ENCODE measurements around the gene DIDO1. TPM values are rescaled to one million over a fixed set of nuclear protein-coding genes. Genes with fewer than 3 reads are reported as not detected.

DIDO1 gene
- total and polyA plus RNA-seq, 2 of the 4 experiments (the other 2 are of a cell fraction): 21.8 to 28.1 TPM

- H4K5ac ChIP-seq (ENCODE audit: low read depth, low read length): no peak overlapping the region
- H3K56ac ChIP-seq (ENCODE audit: extremely low read depth, insufficient read depth, low read length): no peak overlapping the region
- no peak overlapping the region for H3K14ac ChIP-seq (replicated peaks; ENCODE audit: low read depth, low read length)
- no peaks in the 10 kb centered on the region for H3K9me3 ChIP-seq (ENCODE audit: control insufficient read depth, insufficient read depth, low read length)
- H3K27me3 ChIP-seq (ENCODE audit: control insufficient read depth, insufficient read depth, low read length): no peaks in the 10 kb centered on the region; the same call in 1 of the 2 replicates
- CTCF ChIA-PET: no interaction called here
- no peaks in the 10 kb centered on the region for H3K79me1 ChIP-seq (ENCODE audit: low read depth in 1 of 2, low read length in 2 of 2)
- in situ Hi-C loops (cut with MboI; ENCODE audit: low sequenced_read_pairs): no loop called here
- H2AK9ac ChIP-seq (replicated peaks; ENCODE audit: low read depth, low read length, poor library complexity): no peak overlapping the region
- no peak overlapping the region for H2BK15ac ChIP-seq (ENCODE audit: low read depth, low read length)
- no peak overlapping the region for H3K4me3 ChIP-seq (ENCODE audit: insufficient read depth, low read depth, low read length)
- H3K9me1 ChIP-seq (ENCODE audit: insufficient read depth, low read length): no peaks in the 10 kb centered on the region; the same call in 1 of the 2 replicates
- TF ChIP-seq BHLHE40 (IDR thresholded peaks at IDR 0.05; ENCODE audit: low read depth, low read length) (peak; percentile 43; the same call in 1 of the 2 replicates), MAZ (IDR thresholded peaks at IDR 0.05; ENCODE audit: borderline replicate concordance, low read depth, low read length) (peak; percentile 69; the same call in 1 of the 2 replicates), RAD21 (IDR thresholded peaks at IDR 0.05; ENCODE audit: low read length) (no peak)
- H2BK120ac ChIP-seq (ENCODE audit: low read depth, low read length): no peak overlapping the region
- no peak overlapping the region for H3K18ac ChIP-seq (ENCODE audit: low read depth, low read length)
- no TSS peak for BruUV-seq (replicated peaks)
- H2AK5ac ChIP-seq (ENCODE audit: low read depth, low read length): no peak overlapping the region
- no peak for ATAC-seq (ENCODE audit: low read depth)
- no peak overlapping the region for H3K9ac ChIP-seq (ENCODE audit: low read depth, low read length)
- H3K36me3 ChIP-seq (ENCODE audit: control insufficient read depth, insufficient read depth, low read length): no peaks in the 10 kb centered on the region
- no peak overlapping the region for H3K4me2 ChIP-seq (ENCODE audit: low read depth, low read length)
- no peak overlapping the region for H2BK5ac ChIP-seq (ENCODE audit: low read depth, low read length, poor library complexity, severe bottlenecking)
- no peak overlapping the region for H4K91ac ChIP-seq (ENCODE audit: insufficient read depth, low read depth, low read length)
- dilution Hi-C loops (cut with HindIII; ENCODE audit: low sequenced_read_pairs, unreplicated experiment): no loop called here
- H3K27ac ChIP-seq (ENCODE audit: insufficient read depth, low read length): no peak overlapping the region
- H4K8ac ChIP-seq (ENCODE audit: low read depth in 2 of 2, low read length in 2 of 2): no peak overlapping the region
- peak overlapping the region; percentile 33 for H2AFZ ChIP-seq (replicated peaks; ENCODE audit: low read length, poor library complexity)
- no peak overlapping the region for H3K23ac ChIP-seq (ENCODE audit: low read depth, low read length)
- peaks cover 3% of the 10 kb centered on the region; the same call in 1 of the 2 replicates for H3K4me1 ChIP-seq (ENCODE audit: control insufficient read depth, insufficient read depth, low read length)
- no peak overlapping the region for H3K4ac ChIP-seq (ENCODE audit: low read depth, low read length)
- POLR2A ChIA-PET (ENCODE audit: unreplicated experiment): no interaction called here
- no peaks in the 10 kb centered on the region for H4K20me1 ChIP-seq (ENCODE audit: insufficient read depth, low read length)
- peak; percentile 50 for DNase-seq
- intact Hi-C loops (cut with micrococcal nuclease): no loop called here
- whole genome bisulfite sequencing, 2 experiments (ENCODE audit: extremely low coverage in 2 of 2, insufficient read length in 1 of 2): 67% methylated on average over 28 of the region's 52 CpGs; no CpG with 5 or more reads in 1 of the 2 experiments
- no peak overlapping the region for H2BK20ac ChIP-seq (ENCODE audit: low read depth, low read length)
Measured at GRCh38 chr20:62835931-62836861, 90.1 kb downstream of the DIDO1 start.

Measured in IMR-90 (cell line).